ENCODE data around the gene TRIM68.

TRIM68 gene

DNA sequence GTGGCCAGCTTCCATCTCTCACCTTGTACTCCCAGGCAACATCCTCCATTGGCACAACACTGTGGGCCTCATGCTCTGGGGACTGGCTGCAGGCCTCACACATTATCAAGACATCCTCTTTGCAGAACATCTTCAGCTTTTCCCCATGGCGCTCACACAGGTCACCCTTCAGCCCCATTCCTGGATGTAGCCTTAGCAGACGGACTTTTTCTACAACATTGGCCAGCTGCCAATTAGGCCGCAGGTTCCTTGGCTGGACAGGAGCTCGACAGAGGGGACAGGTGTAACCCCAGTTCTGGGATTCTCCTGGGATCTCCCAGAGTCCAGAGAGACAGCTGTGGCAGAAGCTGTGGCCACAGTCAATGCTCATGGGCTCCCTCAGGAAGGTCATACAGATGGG lies 3.0 kb downstream of the TRIM68 start:
- DNase-seq = no peak

DNA sequence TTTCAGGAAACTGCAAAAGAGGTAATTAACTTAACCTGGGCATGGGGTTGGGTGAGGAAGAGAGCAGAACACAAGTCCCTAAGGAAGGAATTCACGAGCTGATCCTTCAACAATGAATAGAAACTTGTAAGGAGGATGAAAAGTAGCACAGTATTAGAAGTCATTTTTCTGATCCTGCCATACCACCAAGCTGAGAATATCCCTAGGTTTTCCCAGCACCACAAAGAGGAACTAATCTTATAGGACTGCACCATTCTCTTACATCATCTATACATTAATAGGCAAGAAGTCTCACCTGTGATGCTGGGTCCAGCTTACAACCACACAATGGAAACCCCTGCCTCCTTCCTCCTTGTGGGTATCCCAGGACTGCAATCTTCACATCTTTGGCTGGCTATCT lies 14.3 kb downstream of the TRIM68 start, which contains the start of gene OR52I1:
Gene OR52I1 (plus strand): TSS at position 301 of the 400 bp plus-strand sequence. CDS start 0 bp downstream, at position 301.
- DNase-seq = no peak

DNA sequence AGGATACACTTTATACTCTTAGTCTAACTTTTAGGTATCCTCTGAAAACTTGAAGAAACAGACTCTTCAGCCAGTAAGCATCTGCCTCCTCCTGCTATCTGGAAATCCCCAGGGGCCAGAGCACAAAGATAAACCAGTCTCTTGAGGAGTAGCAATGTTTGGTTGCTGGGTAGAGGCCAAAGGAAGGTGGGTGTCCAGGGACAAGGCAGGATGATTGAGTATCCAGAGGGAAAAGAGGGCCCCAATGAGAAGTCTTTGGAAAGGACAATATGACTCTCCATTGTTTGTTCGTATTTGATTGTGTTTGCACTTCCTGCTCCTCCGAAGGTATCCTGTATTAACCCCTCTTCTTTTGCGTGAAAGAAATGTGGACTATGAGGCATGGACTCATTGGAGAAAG lies 19.0 kb downstream of the TRIM68 start:
- DNase-seq = no peak

DNA sequence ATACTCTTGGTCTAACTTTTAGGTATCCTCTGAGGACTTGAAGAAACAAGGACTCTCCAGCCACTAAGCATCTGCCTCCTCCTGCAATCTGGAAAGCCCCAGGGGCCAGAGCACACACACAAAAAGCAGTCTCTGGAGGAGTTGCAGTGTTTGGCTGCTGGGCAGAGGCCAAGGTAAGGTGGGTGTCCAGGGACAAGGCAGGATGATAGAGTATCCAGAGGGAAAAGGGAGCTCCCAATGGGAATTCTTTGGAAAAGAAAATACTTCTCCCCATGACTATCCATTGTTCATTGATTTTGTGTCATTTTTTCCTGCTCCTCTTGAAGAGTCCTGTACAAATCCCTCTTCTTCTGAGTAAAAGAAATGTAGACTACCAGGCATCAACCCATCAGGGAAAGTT lies 26.6 kb downstream of the TRIM68 start, which contains the start of gene OR52I2:
Gene OR52I2 (plus strand): TSS at position 301 of the 400 bp plus-strand sequence.
- DNase-seq = no peak

- DNase-seq = no peak
Observed at GRCh38 chr11:4580124-4580523, 27.9 kb downstream of the TRIM68 start.

DNA sequence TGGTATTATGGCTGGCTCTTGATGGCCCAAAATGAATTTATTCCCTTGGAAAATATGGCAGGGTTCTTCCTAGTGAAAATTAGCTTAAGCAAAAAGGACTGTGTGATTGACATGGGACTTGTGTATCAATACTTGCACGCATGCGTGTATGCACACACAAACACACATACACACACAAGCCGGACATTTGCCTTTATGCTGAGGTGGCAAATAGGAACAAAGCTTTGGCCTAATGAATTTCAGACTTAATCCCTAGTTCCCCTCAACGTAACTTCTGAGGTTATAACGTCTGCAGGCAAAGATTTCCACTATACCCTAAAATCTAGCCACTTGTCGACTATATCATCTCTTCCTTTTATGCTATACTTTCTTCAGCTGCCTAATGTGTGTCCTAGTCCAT lies 29.4 kb downstream of the TRIM68 start:
- DNase-seq = no peak

DNA sequence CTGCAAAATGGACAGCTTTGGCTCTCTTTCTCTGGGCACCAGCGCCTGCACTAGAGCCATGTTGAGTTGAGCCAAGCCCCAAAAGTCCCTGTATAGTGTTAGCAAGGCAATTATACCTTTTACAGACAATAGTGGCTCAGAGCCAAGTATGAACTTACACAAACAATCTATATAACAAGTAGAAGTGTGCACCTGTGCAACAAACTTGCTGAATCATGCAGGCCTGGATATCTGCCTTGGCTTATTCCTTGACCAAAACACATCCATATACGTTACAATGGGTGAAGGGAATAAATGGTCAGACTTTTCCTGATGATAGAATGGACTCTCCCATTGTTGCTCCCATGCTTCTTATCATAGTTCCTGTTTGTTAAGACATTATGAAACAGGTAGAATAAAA lies 30.3 kb downstream of the TRIM68 start:
- no peak for DNase-seq

DNA sequence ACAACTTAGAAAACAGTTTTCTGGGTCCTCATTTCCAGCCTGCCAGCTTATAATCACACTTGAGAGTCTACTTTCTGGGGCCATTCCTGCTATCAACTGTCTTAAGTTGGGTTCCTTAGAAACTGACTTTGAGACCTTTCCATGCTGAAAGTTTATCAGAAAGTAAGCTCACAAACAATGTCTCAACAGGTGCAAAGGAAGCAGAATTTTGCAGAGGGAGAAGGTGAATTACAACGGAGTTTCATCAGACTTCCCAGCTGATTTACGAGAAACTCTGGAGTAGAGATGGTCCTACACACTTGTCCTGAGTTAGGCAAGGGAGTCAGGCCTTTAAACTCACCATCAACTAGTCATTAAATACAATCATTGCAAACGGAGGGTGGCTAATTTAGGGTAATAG lies 31.2 kb downstream of the TRIM68 start:
- no peak for DNase-seq

DNA sequence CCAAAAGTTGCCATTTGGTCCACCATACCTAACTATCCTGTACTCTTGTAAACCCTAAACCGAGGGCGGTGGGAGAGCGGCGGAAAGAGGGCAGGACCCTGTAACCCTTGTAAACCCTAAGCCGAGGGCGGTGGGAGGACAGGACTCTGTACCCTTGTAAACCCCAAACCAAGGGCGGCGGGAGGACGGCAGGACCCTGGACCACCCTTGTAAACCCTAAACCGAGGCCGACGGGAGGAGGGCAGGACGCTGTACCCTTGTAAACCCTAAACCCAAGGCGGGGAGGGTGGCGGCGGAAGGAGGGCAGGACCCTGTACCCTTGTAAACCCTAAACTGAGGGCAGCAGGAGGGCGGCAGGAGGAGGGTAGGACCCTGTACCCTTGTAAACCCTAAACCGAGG lies 39.0 kb downstream of the TRIM68 start:
- DNase-seq = no peak

DNA sequence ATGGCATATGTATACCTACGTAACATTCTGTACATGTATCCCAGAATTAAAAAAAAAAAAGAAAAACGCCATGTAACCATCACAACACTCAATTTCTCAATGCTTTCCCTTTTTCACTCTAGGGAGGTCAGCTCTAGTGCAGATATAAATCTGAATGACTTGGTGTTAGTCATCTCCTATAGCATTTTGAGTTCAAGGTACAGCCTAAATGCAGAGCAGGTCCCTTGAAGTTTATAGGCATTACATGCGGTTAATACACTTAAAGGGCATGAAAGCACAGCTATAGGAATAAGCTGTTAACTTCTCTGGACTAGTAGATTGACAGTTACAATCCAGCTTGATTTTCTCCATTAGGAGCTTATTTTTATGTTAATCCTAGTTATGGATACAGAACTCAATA lies 42.7 kb downstream of the TRIM68 start:
- no peak for DNase-seq

DNA sequence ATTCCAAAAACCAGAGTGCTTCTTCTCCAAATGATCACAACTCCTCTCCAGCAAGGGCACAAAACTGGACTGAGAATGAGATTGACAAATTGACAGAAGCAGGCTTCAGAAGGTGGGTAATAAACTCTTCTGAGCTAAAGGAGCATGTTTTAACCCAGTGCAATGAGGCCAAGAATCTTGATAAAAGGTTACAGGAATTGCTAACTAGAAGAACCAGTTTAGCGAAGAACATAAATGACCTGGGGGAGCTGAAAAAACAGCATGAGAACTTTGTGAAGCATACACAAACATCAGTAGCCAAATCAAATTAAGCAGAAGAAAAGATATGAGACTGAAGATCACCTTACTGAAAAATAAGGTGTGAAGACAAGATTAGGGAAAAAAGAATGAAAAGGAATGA lies 47.6 kb downstream of the TRIM68 start:
- DNase-seq = no peak

GRCh38 chr11:4559527-4560440 lies 48.2 kb downstream of the TRIM68 start:
- no peak for DNase-seq

DNA sequence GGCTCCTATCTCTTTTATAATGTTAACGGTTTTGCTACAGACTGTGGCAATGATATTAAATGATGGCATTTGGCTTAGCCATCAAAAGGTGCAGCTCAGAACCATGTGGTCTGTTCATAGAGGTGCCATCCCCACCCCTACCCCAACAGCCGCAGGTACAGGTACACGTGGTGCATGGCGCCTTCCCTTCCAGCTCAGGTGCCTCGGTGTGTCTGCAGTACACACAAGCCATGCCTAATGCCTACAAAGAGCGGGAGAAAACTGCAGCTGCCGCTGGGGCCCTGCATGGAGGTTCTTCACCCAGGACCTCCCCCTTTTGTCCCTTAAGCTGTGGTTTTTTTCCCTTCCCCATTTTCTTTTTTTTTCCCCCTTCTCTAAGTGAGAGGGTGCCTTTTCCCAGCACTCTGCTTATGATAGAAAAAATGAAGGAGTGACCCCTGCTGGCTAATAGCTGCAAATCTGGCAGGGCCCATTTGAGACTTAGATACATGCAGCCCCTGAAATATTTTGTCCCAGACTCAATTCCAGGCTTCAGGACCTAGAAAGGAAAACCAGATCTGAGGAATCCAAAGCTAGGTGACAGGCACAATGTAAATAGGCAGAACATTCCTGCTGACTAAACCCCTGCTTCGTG lies 56.6 kb downstream of the TRIM68 start:
- no peak for DNase-seq

Data from activated CD8-positive, alpha-beta memory T cell treated with anti-CD3 and anti-CD28 coated beads, Interleukin-2, amount 50 U/mL, for 4 hours (primary cell).